OCI-LY3 (cell line): ENCODE data around the gene ROR1.

Experiments
- H2AFZ ChIP-seq: fragments of 200-600, 300-600 bp; shearing (Covaris generic); 2 replicates; pipeline ENCODE4 v1.6.0; 2014; ENCODE audit warnings: antibody characterized with exemption, low read depth, low read length
- H3K27ac ChIP-seq: fragments of 200-600, 300-600 bp; sonication (generic); 2 replicates; pipeline ENCODE4 v1.5.1; 2014; ENCODE audit warnings: mild to moderate bottlenecking, low read length, moderate library complexity, mixed read lengths
- H3K27me3 ChIP-seq: fragments of 200-600, 300-600 bp; sonication (generic); 2 replicates; pipeline ENCODE4 v1.6.1; 2014; ENCODE audit warnings: low read depth, low read length, mixed read lengths
- H3K36me3 ChIP-seq: fragments of 200-600, 300-600 bp; sonication (generic); replicated peaks from 2 replicates; pipeline ENCODE3; 2014; ENCODE audit warnings: low read depth, low read length, mixed read lengths
- H3K4me1 ChIP-seq: fragments of 300-600, 200-600 bp; sonication (generic); 2 replicates; pipeline ENCODE4 v1.6.1; 2014; ENCODE audit warnings: low read length, mixed read lengths
- H3K4me2 ChIP-seq: fragments of 200-600, 300-600 bp; sonication (generic); 2 replicates; pipeline ENCODE4 v1.6.1; 2014; ENCODE audit warnings: low read length, mixed read lengths
- H3K4me3 ChIP-seq: fragments of 300-600, 200-600 bp; sonication (generic); 2 replicates; pipeline ENCODE4 v1.5.1; 2014; ENCODE audit warnings: antibody characterized with exemption, mild to moderate bottlenecking, low read length, moderate library complexity
- H3K79me2 ChIP-seq: fragments of 300-600, 200-600 bp; shearing (Covaris generic); 2 replicates; pipeline ENCODE4 v1.6.1; 2014; ENCODE audit warnings: mild to moderate bottlenecking, low read length, mixed read lengths
- H3K9ac ChIP-seq: fragments of 300-600, 200-600 bp; shearing (Covaris generic); 2 replicates; pipeline ENCODE4 v1.6.0; 2014; ENCODE audit warnings: mild to moderate bottlenecking, low read length, moderate library complexity
- H3K9me3 ChIP-seq: fragments of 200-600, 300-600 bp; shearing (Covaris generic); 2 replicates; pipeline ENCODE4 v1.6.1; 2014; ENCODE audit warnings: low read length, mixed read lengths; ENCODE audit not compliant: insufficient read depth
- H4K20me1 ChIP-seq: fragments of 200-600, 300-600 bp; sonication (generic); 2 replicates; pipeline ENCODE4 v1.6.1; 2016; ENCODE audit warnings: low read length, mixed read lengths; ENCODE audit not compliant: insufficient read depth
- EZH2phosphoT487 ChIP-seq: fragments of 200-600 bp; shearing (Covaris generic); IDR thresholded peaks from 2 replicates; pipeline ENCODE4 v1.6.1; 2018; ENCODE audit warnings: antibody characterized with exemption, mixed run types, low read depth
- TF ChIP-seq, protein P1 (sequence below): fragments of 200-600, 300-600 bp; sonication (generic); IDR thresholded peaks from 2 replicates; pipeline ENCODE4 v1.5.1; 2014; ENCODE audit warnings: antibody characterized with exemption, low read length, low read depth

The ROR1 gene

DNA sequence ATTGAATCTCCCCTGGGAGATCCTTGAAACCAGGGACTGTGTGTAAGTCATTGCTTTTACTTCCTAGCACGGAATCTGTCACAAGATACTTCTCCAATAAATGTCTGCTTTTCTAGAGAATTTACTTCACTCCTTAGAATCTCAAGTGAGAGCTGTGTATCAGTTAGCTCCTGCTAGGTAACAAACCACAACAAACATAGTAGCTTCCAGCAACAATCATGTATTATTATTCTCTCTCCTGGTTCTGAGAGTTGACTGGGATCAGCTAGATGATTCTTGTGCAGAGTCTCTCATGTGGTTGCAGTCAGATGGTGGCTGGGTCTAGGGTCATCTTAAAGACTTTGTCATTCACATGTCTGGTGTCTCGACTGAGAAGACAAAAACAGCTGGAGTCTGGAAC is 262.7 kb downstream of the ROR1 start:
- Histone ChIP-seq H3K9ac (no peak overlapping the region), H3K4me2 (no peak overlapping the region), H2AFZ (no peak overlapping the region), H4K20me1 (no peaks in the 10 kb centered on the region), H3K9me3 (no peaks in the 10 kb centered on the region), H3K4me3 (no peak overlapping the region), H3K27ac (no peak overlapping the region), H3K36me3 (no peaks in the 10 kb centered on the region), H3K79me2 (no peaks in the 10 kb centered on the region), H3K4me1 (no peaks in the 10 kb centered on the region), H3K27me3 (no peaks in the 10 kb centered on the region)
- TF ChIP-seq, protein P1, sequence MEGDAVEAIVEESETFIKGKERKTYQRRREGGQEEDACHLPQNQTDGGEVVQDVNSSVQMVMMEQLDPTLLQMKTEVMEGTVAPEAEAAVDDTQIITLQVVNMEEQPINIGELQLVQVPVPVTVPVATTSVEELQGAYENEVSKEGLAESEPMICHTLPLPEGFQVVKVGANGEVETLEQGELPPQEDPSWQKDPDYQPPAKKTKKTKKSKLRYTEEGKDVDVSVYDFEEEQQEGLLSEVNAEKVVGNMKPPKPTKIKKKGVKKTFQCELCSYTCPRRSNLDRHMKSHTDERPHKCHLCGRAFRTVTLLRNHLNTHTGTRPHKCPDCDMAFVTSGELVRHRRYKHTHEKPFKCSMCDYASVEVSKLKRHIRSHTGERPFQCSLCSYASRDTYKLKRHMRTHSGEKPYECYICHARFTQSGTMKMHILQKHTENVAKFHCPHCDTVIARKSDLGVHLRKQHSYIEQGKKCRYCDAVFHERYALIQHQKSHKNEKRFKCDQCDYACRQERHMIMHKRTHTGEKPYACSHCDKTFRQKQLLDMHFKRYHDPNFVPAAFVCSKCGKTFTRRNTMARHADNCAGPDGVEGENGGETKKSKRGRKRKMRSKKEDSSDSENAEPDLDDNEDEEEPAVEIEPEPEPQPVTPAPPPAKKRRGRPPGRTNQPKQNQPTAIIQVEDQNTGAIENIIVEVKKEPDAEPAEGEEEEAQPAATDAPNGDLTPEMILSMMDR = no peak
- no peak for TF ChIP-seq EZH2phosphoT487

GRCh38 chr1:64038119-64038518 is 264.3 kb downstream of the ROR1 start:
- H3K79me2 ChIP-seq = no peaks in the 10 kb centered on the region
- H4K20me1 ChIP-seq = no peaks in the 10 kb centered on the region
- H3K9ac ChIP-seq = no peak overlapping the region
- no peaks in the 10 kb centered on the region for H3K27me3 ChIP-seq
- no peaks in the 10 kb centered on the region for H3K36me3 ChIP-seq
- H3K27ac ChIP-seq = no peak overlapping the region
- H3K4me3 ChIP-seq = no peak overlapping the region
- H3K9me3 ChIP-seq = no peaks in the 10 kb centered on the region
- no peaks in the 10 kb centered on the region for H3K4me1 ChIP-seq
- TF ChIP-seq, protein P1 = no peak
- no peak for TF ChIP-seq EZH2phosphoT487
- no peak overlapping the region for H3K4me2 ChIP-seq
- H2AFZ ChIP-seq = no peak overlapping the region

DNA sequence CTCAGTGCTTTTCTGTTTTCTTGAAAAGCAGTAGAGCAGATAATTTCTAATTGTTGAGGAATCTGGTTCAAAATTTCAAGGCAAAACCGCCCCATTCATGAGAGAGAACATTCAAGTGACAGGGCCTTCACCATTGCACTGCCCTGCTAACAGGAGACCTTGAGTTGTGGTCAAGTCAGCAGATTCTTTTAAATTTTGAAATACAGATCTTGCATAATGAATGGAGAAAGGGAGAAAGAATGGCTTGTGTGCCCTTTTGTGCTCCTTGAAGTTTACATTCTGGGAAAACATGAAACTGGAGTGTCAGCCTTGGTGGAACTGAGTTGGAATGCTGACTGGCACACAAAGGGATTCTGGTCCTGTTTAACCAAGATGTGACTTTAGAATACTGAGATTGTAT is 265.1 kb downstream of the ROR1 start:
- Histone ChIP-seq H3K9ac (no peak overlapping the region), H3K9me3 (no peaks in the 10 kb centered on the region), H3K4me3 (no peak overlapping the region), H3K27ac (no peak overlapping the region), H3K4me1 (no peaks in the 10 kb centered on the region), H2AFZ (no peak overlapping the region), H3K36me3 (no peaks in the 10 kb centered on the region), H4K20me1 (no peaks in the 10 kb centered on the region), H3K79me2 (no peaks in the 10 kb centered on the region), H3K27me3 (no peaks in the 10 kb centered on the region), H3K4me2 (no peak overlapping the region)
- no peak for TF ChIP-seq EZH2phosphoT487
- TF ChIP-seq, protein P1 = no peak

DNA sequence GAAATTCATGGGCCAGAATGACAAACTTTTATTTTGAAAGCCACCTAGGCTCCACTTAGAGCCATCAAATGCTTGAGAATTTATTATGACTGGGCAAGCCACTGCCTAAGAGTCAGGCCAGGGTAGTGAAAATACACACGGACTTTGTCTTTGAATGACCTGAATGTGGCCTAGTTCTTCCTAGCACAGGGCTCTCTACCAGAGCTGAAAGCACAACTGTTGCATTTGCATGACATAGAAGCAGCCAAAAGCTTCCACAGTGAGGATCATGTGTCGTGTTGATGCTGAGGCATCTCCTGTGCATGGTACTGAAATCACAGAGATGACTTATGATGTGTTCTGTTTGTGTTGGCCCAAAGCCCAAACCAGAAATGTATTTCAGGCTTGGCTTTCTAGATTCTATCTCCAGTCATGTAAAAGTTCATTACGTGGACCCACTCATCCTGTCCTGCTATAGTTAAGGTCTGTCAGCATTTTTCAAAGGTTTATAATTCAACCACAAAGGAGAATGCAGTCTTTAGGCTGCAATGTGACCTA is 265.6 kb downstream of the ROR1 start:
- Histone ChIP-seq H3K27me3 (no peaks in the 10 kb centered on the region), H3K36me3 (no peaks in the 10 kb centered on the region), H3K4me1 (no peaks in the 10 kb centered on the region), H4K20me1 (no peaks in the 10 kb centered on the region), H3K9me3 (no peaks in the 10 kb centered on the region), H3K27ac (no peak overlapping the region), H2AFZ (no peak overlapping the region), H3K4me3 (no peak overlapping the region), H3K9ac (no peak overlapping the region), H3K4me2 (no peak overlapping the region), H3K79me2 (no peaks in the 10 kb centered on the region)
- TF ChIP-seq, protein P1 = no peak
- TF ChIP-seq EZH2phosphoT487 = no peak
